CD4-positive, alpha-beta T cell treated with Interleukin-21 for 1 hour (primary cell): ENCODE results near the gene OSMR.
A peak's percentile ranks its signal among the peaks of the same experiment; 100 is the strongest.

Source experiments
- DNase-seq: peaks from one replicate; pipeline ENCODE4 v3.0.0-alpha.2; 2020

OSMR gene

DNA sequence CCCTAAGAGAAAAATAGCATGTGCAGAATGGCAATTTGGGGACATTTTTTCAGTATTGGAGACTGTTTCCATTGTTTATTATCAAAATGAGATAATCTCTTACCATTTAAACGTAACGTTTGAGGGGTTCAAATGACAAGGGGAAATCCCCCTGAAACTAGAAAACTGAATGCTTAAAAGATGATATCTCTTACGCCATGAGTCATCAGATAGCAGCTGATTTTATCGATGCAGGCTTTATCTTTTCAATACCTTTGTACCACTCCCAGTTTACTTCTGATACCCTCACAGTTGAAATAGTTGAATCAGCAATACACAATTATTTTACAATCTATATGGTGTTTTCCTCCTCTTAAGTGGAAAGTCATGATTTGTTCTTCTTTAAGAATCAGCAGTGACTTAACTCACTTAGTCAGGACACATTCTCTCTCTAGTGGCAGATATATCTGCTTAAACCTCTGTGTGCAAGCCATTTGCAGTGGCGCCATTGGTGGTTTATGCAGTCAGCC lies 29.2 kb downstream of the OSMR start:
- no peak for DNase-seq

DNA sequence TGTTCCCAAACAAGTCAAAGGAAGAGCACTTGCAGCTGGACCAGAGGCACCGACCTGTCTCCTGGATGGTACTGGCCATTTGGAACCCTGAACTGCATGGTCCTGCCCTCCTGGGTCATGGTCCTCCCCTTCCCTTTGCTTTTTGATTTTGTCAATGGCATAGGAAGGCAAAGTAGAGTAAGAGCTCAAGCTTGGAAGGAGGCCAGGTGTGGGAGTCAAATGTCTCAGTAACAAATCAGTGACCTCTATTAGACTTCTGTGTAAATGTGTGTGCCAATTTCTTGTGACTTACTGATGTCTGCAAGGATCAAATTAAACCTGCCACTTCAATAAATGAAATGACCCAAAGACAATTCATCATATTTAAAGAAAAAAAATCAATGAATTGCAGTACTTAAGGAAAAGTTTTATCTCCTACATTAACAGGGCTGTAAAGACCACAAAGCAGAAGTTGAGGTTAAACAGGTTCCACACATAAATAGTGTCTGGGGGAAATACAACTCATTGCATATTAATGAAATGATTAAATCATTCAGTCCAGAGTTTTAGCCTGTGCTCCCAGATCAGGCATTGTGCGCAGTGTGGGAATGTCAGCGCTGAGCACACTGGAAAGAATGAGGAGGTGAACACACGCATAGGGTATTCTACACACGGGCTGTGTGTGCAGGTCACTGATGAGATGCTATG lies 32.7 kb downstream of the OSMR start:
- DNase-seq: no peak

DNA sequence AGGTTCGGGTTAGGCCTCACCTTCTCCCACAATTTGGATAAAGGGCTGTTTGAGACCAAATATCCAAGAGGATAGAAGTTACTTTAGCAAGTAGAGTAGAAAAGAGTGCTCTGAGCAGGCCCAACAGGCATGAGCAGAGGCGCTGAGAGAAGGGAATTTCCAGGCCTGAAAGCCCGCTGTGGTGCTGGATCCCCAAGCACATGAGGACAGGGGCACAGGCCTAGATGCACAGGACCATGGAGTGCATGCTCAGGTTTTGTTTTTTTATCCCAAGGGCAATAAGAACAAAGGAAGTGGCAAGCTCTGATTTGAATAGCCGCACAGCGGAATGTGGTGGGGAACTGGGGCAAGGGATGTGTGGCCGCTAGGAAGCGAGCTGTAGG lies 33.3 kb downstream of the OSMR start:
- no peak for DNase-seq

DNA sequence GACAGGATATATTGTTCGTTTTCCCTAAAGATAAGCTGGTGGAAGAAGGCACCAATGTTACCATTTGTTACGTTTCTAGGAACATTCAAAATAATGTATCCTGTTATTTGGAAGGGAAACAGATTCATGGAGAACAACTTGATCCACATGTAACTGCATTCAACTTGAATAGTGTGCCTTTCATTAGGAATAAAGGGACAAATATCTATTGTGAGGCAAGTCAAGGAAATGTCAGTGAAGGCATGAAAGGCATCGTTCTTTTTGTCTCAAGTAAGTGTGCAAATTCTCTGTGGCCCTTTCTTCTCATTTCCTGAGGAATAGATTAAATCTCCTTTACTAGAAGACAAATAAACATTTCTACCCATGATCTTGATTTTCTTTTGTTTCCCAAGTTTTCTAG lies 38.0 kb downstream of the OSMR start:
- no peak for DNase-seq

DNA sequence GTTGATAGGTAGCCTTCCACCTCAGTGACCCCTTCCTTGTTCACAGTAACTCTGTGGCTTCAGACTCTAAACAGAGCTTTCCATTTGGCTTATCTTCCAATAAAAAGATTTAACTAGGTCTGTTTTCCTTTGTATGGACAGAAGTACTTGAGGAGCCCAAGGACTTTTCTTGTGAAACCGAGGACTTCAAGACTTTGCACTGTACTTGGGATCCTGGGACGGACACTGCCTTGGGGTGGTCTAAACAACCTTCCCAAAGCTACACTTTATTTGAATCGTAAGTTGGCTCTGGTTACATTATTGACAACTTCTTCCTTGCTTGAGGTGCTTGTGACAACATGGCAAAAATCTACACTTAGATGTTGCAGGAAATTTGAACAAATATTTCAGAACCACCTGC lies 39.4 kb downstream of the OSMR start:
- DNase-seq: no peak

DNA sequence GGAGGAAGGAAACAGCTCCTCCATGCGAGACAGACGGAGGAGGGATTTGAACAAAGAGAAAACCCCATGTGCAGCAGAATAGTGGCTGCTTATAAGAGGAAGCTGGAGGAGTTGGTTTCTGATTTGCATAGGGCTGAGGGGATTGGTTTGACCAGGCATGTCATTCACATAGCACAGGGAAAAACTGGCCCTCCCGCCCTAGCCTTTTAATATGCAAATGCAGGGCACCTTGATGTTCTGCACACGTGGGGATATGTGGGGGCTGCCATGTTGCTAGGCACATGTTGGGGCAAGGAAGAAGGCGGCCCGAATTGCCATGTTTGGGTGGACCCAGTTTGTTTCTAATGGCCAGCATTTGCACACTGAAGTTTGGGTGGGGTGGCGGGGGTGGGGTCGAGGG lies 42.2 kb downstream of the OSMR start:
- DNase-seq: no peak

DNA sequence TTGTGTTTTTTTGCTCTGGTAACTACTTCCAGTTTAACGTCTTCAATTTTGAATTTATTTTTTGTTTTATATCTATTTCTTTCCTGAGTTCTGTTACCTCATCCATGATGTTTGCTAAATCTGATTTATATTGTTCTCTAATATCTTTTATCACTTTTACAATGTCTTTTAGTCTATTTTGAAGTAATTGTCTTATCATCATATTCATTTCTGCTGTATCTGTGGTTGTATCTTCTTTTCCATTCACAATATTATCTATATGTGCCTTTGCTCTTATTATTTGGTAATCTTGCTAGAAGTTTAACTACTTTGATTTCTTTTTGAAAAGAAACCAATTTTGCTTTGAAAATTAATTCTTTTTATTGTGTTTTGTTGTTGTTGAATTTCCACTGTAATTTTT lies 43.6 kb downstream of the OSMR start:
- DNase-seq: no peak

DNA sequence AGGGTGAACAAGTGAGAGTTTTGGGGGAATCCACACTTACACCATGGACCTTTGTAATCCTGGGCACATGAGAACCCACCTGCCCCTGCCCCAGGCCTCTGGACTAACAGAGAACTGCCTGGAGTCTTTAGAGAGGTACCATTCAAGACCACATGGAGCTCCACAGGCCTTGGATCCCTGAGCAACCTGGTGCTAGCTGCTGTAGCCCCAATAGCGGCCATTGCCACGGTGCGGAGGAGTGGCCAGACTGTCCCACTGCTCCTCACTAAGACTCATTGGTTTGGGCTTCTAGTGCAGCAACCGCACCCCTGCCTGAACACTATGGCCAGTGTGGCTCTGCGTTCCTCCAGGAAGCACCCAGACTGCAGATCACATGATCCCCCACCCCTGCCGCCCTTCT lies 45.8 kb downstream of the OSMR start:
- no peak for DNase-seq

DNA sequence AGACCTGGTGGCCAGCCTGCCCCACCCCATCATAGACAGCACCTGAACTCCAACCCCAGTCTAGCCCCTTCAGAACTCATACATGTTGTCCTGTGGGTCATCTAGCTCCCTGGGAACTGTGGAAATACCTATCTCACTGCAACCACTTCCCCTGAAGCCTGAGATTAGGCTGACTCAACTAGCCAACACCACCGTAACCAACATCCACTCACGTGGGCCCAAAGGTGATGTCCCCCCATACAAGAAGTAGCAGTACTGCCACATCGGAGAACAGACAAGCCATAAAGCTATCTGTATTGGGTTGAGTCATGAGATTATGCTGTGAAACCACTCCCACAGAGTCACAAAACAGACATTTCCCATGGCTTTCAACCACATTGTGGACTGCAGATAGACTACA lies 46.6 kb downstream of the OSMR start:
- DNase-seq: no peak

DNA sequence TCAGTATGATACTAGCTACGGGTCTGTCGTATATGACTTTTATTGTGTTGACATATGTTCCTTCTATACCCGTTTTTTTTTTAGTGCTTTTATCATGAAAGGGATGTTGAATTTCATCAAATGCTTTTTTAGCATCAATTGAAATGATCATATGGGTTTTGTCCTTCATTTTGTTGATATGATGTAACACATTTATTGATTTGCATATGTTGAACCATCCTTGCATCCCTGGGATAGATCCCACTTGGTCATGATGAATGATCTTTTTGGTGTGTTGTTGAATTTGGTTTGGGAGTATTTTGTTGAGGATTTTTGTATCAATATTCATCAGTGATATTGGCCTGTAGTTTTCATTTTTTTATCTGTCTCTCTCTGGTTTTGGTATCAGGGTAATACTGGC lies 50.9 kb downstream of the OSMR start:
- DNase-seq: no peak

DNA sequence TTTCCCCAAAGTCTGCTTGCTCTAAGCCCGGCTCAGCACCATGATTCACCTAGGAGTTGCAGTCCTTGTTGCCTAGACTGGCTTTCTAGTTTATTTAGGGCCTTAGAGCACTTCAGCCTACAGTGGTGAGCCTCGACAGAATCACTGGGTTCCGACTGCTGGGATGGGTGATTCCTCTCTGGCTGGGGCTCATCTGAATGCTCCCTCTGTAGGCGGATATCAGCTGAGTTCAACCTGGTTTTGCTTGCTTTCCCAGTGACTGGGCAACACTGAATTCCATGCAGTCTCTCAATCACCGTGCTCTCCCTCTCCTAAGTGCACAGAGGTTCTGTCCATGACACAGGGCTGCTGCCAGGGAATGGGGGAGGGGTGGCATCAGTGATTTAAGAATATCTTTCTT lies 54.1 kb downstream of the OSMR start:
- no peak for DNase-seq

DNA sequence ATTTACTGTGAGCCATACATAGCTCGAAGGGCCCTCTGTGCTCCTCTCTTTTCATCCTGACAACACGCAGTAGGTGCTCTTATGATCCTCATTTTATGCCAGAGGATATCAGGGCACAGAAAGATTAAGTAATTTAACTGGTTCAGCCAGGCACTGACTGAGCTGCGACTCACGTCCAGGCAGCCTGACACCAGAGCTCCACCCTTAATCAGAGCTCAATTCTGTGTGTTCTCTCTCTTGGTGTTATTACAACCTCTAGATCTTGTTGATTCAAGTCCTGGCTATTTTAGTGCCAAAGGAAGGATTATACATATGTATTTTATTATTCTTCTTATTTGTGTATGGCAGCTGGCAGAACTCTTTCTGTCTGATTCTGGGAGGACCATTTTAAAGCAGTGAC lies 59.7 kb downstream of the OSMR start:
- no peak for DNase-seq

DNA sequence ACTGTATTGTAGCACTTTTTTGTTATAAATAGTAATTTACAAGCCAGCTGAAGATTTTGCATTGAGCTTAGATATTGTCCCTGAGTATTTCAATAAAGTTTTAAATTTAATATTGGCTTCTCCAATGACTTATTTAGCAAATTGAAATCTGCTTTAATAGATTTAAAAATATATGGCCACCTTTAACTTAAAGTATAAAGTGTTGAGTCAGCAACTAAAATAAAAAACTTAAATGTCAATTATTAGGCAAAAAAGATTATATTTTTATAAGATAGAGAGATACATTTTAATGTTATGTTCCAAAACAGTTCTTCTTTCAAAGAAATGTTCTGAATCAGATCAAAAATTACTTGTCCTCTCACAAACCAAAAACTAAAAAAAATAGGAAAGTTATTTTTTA lies 60.7 kb downstream of the OSMR start:
- no peak for DNase-seq

DNA sequence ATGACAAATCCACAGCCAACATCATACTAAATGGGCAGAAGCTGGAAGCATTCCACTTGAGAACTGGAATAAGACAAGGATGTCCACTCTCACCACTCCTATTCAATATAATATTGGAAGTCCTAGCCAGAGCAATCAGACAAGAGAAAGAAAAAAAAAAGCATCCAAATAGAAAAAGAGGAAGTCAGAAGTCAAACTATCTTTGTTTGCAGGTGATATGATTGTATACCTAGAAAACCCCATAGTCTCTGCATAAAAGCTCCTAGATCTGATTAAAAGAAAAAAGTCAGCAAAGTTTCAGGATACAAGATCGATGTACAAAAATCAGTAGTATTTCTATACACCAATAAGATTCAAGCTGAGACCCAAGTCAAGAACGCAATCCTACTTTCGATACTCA lies 66.1 kb downstream of the OSMR start:
- DNase-seq: no peak

DNA sequence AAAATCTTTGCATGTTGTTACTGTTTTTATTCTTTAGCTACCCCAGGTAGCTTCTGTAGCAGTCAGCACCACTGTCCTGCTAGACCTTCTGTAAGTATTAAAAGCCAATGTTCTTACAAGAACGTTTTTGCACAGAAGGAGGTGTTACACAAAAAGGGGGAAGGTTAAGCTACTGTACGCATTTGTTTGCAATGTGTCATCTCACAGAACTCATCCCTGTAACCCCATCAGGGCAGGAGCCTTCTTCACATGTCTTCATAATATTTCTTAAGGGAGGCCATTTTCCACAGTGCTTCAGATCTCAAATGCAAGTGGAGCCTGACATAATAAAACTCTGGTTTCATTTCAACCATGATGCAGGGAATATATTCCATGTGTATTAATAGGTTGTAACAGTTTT lies 67.9 kb downstream of the OSMR start:
- DNase-seq: no peak

DNA sequence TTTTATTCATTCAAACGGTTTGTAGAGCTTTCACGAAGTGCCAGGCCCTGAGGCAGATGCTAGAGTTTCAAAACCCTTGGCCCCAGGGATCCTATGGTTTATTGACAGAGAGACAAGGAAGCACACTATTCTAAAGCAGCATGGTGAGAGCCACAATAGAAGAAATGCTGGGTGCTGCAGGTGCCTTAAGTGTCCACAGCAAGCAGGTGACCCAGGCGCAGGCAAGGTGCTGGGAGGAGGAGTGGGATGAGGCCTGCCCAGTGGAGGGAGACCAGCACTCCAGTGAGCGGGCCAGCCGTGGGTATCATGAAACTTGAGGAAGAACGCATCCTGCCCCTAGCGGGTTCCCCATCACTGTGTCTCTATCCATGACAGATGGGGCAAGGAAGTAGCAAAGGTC lies 71.0 kb downstream of the OSMR start:
- DNase-seq: no peak

DNA sequence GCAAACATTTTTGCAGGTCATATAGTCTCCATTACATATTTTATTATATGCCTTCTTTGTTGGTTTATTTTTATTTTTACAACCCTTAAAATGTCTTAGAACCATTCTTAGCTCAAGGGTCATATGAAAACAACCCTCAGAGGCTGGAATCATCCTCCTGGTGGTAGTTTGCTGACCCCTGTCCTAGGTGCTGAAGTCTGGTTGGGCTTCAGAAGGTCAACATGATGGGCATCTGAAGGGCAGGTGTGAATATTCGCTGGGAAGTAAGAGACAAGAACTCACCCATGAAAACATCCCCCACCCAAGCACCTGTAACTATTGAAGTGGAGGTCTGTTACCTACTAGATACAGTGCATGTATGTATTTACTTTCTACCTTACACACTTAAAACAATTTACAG lies 75.4 kb downstream of the OSMR start:
- no peak for DNase-seq

DNA sequence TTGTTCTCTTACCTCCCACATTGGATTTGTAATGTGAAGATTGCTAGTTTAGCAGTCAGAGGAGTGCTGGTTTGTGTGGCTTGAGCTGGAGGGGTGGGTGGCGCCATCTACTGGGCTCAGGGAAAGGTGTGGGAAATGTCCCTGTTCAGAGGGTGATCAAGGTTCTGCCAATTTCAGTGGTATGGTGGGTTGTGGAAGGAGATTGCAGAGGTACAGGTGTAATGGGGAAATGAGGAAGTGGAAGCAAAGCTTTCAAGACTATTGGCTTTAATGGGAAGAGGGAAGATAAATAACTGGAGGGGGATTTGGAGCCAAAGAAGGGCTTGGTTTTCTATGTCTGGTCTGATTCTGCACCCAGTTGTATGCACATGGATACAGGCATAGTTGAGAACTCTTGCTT lies 76.4 kb downstream of the OSMR start:
- DNase-seq: peak; percentile 37

DNA sequence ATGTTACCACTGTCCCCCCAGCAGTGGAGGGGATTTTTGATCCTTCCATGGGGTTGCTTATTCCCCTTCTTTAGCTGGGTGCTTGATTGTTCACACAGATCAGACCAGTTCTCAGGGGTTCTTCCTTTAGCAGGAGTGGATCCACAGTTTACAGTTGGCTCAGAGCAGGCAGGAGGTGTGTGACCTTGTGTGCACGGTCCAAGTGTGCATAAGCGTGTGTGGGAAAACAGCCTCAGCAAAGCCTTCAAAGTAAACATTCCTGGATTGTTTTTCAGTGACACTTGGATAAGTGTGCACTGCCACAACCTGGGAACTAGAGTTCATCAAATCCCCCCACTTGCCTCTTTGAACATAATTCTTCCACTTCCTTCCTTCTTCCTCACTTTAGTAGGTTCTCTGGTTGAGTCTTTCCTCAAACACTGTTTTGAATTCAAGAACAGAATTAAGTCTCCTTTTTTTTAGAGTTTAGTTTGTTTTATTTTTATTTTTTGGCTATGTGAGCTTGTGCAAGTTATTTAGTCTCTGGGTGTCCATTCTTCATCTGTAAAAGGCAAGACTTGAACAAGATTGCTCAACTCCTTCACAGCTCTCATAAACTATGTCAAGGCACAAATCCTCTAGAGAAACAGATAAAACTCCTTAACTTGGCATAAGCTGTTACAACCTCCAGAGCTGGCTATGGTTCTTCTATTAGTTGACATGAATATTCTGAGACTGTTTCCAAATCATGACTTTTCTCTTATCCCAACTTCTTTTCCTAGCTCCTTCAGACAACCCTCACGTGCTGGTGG lies 78.0 kb downstream of the OSMR start:
- DNase-seq: no peak

DNA sequence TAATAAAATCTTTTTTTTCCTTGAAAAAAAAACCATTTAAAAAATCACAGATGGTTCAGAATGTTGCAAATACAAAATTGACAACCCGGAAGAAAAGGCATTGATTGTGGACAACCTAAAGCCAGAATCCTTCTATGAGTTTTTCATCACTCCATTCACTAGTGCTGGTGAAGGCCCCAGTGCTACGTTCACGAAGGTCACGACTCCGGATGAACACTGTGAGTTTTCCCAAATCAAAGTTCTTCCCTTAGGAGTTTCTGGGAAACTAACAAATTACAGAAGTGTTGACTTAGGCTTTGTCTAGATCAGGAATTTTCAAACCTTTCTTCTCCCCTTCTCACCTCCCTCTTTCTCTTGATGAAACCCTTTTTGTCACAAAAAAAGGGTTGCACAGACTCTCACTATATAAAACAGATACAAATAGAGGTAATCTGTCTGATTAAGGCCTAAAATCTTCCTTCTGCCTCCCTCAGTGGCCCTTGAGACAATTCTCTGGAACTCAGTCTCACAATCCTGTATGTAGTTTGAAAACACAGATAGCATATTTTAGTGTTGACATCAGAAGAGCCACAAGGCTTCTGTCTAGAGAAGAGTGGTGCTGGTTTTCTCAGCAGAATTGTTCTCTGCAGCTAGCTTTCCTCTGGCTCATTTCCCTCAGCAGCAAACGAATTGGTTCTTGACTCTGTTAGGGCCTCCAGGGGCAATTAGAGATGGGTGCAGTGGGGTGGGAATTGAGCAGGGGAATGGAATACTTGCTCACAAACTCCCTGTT lies 79.5 kb downstream of the OSMR start:
- DNase-seq: no peak

DNA sequence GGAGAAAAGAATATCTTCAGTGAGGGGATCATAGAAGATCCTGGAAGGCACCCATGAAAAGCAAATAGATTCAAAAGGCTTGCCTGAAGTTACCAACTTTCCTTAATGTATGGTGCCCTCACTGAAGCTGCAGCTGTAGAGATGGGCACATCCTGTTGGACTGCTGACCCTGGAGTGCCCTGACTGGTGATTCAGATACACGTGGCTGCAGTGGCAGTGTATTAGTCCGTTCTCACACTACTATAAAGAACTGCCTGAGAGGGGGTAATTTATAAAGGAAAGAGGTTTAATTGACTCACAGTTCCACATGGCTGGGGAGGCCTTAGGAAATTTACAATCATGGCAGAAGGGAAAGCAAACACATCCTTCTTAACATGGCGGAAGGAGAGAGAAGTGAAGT lies 80.3 kb downstream of the OSMR start:
- no peak for DNase-seq

DNA sequence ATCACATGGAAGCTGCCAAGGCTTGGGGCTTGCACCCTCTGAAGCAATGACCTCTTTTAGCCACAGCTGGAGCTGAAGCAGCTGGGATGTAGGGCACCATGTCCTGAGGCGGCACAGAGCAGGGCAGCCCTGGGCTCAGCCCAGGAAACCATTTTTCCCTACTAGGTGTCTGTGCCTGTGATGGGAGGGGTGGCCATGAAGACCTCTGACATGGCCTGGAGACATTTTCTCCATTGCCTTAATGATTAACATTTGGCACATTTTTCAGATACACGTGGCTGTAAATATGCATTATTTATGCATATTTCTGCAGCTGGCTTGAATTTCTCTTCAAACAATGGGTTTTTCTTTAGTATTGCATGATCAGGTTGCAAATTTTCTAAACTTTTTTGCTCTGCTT lies 81.7 kb downstream of the OSMR start:
- DNase-seq: no peak

DNA sequence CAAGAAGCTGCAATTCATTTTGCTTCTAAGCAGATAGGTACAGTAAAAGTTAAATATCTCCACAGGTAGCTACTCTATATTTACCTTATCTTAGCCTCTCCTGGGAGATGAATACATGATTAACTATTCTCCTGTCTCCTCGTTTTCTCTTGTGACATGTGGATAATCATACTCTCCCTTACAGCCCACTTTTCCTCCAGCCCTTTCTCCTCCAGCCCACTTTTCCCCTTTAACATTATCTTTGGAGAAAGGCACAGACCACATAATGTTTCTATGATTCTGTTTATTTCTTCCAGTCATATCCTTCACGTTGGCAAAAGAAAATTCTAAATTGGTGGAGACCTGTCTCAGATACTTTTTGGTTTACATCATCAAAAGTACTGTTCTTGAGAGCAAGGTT lies 84.0 kb downstream of the OSMR start:
- DNase-seq: no peak

DNA sequence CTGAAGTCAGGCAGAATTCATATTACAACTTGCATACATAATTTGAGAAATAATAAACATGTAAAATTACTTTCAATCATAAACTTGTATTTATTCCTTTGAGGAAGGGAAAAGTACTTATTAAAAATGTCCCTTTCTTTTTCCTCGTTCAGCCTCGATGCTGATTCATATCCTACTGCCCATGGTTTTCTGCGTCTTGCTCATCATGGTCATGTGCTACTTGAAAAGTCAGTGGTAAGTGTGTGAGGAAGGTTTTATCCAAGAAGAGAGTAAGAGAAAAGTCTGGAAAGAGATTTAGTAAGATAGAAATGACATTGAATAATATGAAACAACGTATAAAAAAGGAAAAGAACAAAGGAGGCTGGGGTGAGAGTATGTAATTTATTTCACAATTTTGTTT lies 85.9 kb downstream of the OSMR start:
- DNase-seq: no peak
